ENCODE data around the gene RPS6KA5. TPM values are rescaled to one million over a fixed set of nuclear protein-coding genes. Genes with fewer than 3 reads are reported as not detected.
A peak's percentile ranks its signal among the peaks of the same experiment; 100 is the strongest.

Gene RPS6KA5
- total and polyA plus RNA-seq, 9 of the 15 experiments (the other 6 are each of a cell fraction or from before 2014, with no cell fraction given): 0.88 to 7.7 (median 4.7) TPM

DNA sequence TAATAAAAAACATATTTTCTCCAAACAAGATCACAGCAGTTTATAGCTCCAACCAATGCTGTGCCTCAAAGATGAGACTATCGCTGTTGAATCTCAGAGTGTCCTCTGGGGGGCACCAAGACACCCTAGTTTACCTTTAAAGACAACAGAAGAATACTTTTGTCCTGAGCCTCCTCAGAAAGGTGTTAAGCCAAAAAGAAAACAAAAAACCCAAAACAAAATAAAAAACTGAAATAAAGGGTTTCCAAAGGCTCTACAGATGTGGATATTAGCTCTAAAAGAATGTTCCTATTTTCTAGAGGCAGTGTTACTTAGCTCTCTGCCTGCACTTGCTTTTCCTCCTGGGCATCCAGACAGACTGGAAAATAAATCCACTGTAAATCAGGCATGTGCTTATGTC is 157.3 kb downstream of the RPS6KA5 start (continued):
- TF ChIP-seq TCF3 (CRISPR knock-in tag; IDR thresholded peaks at IDR 0.05) (no peak), MLLT1 (IDR thresholded peaks at IDR 0.05) (no peak), FOSL1 (tag; conservative IDR thresholded peaks at IDR 0.05) (no peak), CTCF (IDR thresholded peaks at IDR 0.05 in 2 of 3, conservative IDR thresholded peaks at IDR 0.05 in 1 of 3; ENCODE audit: insufficient read depth in 2 of 3, low read depth in 1 of 3, low read length in 3 of 3) (peak; percentile 56 to 69 (median 62); a peak in 5 of 6 replicates), ZNF699 (CRISPR knock-in tag; IDR thresholded peaks at IDR 0.05; ENCODE audit: insufficient replicate concordance) (no peak)
- TF ChIP-seq, protein P1, sequence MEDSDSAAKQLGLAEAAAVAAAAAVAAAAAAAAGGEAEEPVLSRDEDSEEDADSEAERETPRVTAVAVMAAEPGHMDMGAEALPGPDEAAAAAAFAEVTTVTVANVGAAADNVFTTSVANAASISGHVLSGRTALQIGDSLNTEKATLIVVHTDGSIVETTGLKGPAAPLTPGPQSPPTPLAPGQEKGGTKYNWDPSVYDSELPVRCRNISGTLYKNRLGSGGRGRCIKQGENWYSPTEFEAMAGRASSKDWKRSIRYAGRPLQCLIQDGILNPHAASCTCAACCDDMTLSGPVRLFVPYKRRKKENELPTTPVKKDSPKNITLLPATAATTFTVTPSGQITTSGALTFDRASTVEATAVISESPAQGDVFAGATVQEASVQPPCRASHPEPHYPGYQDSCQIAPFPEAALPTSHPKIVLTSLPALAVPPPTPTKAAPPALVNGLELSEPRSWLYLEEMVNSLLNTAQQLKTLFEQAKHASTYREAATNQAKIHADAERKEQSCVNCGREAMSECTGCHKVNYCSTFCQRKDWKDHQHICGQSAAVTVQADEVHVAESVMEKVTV (CRISPR knock-in tag; IDR thresholded peaks at IDR 0.05): 0 out of 2 replicates have a peak, but pooled peaks have one; percentile 27
